HL-60/S4 treated with phorbol 12-myristate 13-acetate at 8.2 ng/mL for 4 days and 3 days (cell line): Measurements from ENCODE around the gene ARMC2.

ENCODE experiments used
- in situ Hi-C: fragments of 300-500 bp; cut with MboI; formaldehyde crosslinking; loops from 2 replicates; pipeline ENCODE4 v1.15.0; 2022; ENCODE audit warnings: low sequenced_read_pairs

ARMC2 gene

GRCh38 chr6:108982154-108983113 is 134.2 kb downstream of the ARMC2 start:
- in situ Hi-C loops, result no loop called here

GRCh38 chr6:108983151-108983550 is 134.9 kb downstream of the ARMC2 start:
- in situ Hi-C loops, result no loop called here

- in situ Hi-C loops, result no loop called here
Observed at GRCh38 chr6:108985301-108985700, 137.1 kb downstream of the ARMC2 start.

- in situ Hi-C loops, result no loop called here
Observed at GRCh38 chr6:108987156-108987555, 138.9 kb downstream of the ARMC2 start.

GRCh38 chr6:108988296-108988695 is 140.1 kb downstream of the ARMC2 start:
- in situ Hi-C loops, result no loop called here

- in situ Hi-C loops, result no loop called here
Observed at GRCh38 chr6:108988765-108989164, 140.5 kb downstream of the ARMC2 start.

- in situ Hi-C loops, result no loop called here
Observed at GRCh38 chr6:108989700-108990099, 141.5 kb downstream of the ARMC2 start.

- in situ Hi-C loops, result no loop called here
Observed at GRCh38 chr6:108993876-108994275, 145.7 kb downstream of the ARMC2 start.

- in situ Hi-C loops, result no loop called here
Observed at GRCh38 chr6:108995296-108995695, 147.1 kb downstream of the ARMC2 start.

GRCh38 chr6:108996208-108996607 is 148.0 kb downstream of the ARMC2 start:
- in situ Hi-C loops, result no loop called here

- in situ Hi-C loops, result no loop called here
Observed at GRCh38 chr6:108998485-108998884, 150.3 kb downstream of the ARMC2 start.

- in situ Hi-C loops, result no loop called here
Observed at GRCh38 chr6:108999428-108999827, 151.2 kb downstream of the ARMC2 start.

GRCh38 chr6:109000289-109000688 is 152.1 kb downstream of the ARMC2 start:
- in situ Hi-C loops, result no loop called here

GRCh38 chr6:109001291-109001894 is 153.2 kb downstream of the ARMC2 start:
- in situ Hi-C loops, result no loop called here

GRCh38 chr6:109002051-109002697 is 154.0 kb downstream of the ARMC2 start:
- in situ Hi-C loops, result no loop called here

- in situ Hi-C loops, result no loop called here
Observed at GRCh38 chr6:109002882-109003281, 154.7 kb downstream of the ARMC2 start.

GRCh38 chr6:109006818-109007217 is 158.6 kb downstream of the ARMC2 start:
- in situ Hi-C loops, result no loop called here

GRCh38 chr6:109007521-109007920 is 159.3 kb downstream of the ARMC2 start:
- in situ Hi-C loops, result no loop called here

- in situ Hi-C loops, result no loop called here
Observed at GRCh38 chr6:109008054-109008453, 159.8 kb downstream of the ARMC2 start.

- in situ Hi-C loops, result no loop called here
Observed at GRCh38 chr6:109008537-109009235, 160.5 kb downstream of the ARMC2 start.
